ELR (cell line): ENCODE data around the gene CELF1.
"Not testable (repeated sequence)": the region's sequence is repeated elsewhere in the genome, so short reads cannot be mapped to it uniquely, and the experiment has no call there.

Experiments
- DNase-seq: peaks from one replicate; pipeline ENCODE4 v3.0.0-alpha.2; 2015; ENCODE audit warnings: low read depth

The CELF1 gene

GRCh38 chr11:47538741-47539565, 14.0 kb downstream of the CELF1 start:
- DNase-seq = no peak

- no peak for DNase-seq
Observed at GRCh38 chr11:47536915-47537314, 16.0 kb downstream of the CELF1 start.

GRCh38 chr11:47534704-47535251, 18.2 kb downstream of the CELF1 start:
- DNase-seq = no peak

- DNase-seq = peak; percentile 46
Observed at GRCh38 chr11:47533690-47534151, 19.2 kb downstream of the CELF1 start.

GRCh38 chr11:47532597-47533213, 20.2 kb downstream of the CELF1 start:
- no peak for DNase-seq

- no peak for DNase-seq
Observed at GRCh38 chr11:47531666-47532065, 21.3 kb downstream of the CELF1 start.

- DNase-seq = not testable (repeated sequence)
Observed at GRCh38 chr11:47530721-47531120, 22.2 kb downstream of the CELF1 start.

GRCh38 chr11:47529951-47530350, 23.0 kb downstream of the CELF1 start:
- DNase-seq = no peak

GRCh38 chr11:47527186-47527585, 25.7 kb downstream of the CELF1 start:
- DNase-seq = no peak

GRCh38 chr11:47526032-47526431, 26.9 kb downstream of the CELF1 start:
- DNase-seq = not testable (repeated sequence)

GRCh38 chr11:47524291-47524874, 28.5 kb downstream of the CELF1 start:
- DNase-seq = peak; percentile 34

GRCh38 chr11:47523490-47524225, 29.3 kb downstream of the CELF1 start:
- peak; percentile 85 for DNase-seq

- no peak for DNase-seq
Observed at GRCh38 chr11:47518212-47518964, 34.5 kb downstream of the CELF1 start.

- no peak for DNase-seq
Observed at GRCh38 chr11:47516984-47517853, 35.7 kb downstream of the CELF1 start.

- DNase-seq = no peak
Observed at GRCh38 chr11:47516155-47516554, 36.8 kb downstream of the CELF1 start.

GRCh38 chr11:47514825-47515647, 37.9 kb downstream of the CELF1 start:
- DNase-seq = peak; percentile 90

- DNase-seq = no peak
Observed at GRCh38 chr11:47512701-47513100, 40.2 kb downstream of the CELF1 start.

GRCh38 chr11:47511917-47512316, 41.0 kb downstream of the CELF1 start:
- no peak for DNase-seq

GRCh38 chr11:47510209-47510608, 42.7 kb downstream of the CELF1 start:
- peak; percentile 81 for DNase-seq
